Ovary (tissue), 9 donors: Measurements from ENCODE around the gene MRFAP1L1. TPM values are rescaled to one million over a fixed set of nuclear protein-coding genes. Genes with fewer than 3 reads are reported as not detected.
A peak's percentile ranks its signal among the peaks of the same experiment; 100 is the strongest.
"Not testable (repeated sequence)": the region's sequence is repeated elsewhere in the genome, so short reads cannot be mapped to it uniquely, and the experiment has no call there.

ENCODE experiments used
- DNase-seq, 5 donors: peaks; one replicate each; pipeline ENCODE4 v3.0.0-alpha.2; 2019 to 2020
- H3K27ac ChIP-seq, 2 donors: fragments of 200-600 bp; one replicate each; pipeline versions ENCODE4 v1.5.1 to v1.8.0; 2019 to 2022
- H3K27me3 ChIP-seq: fragments of 200-600 bp; one replicate; pipeline ENCODE4 v1.8.0; 2022
- H3K36me3 ChIP-seq: fragments of 200-600 bp; sonication (generic); one replicate; pipeline ENCODE4 v1.5.1; 2019
- H3K4me1 ChIP-seq: one replicate; pipeline ENCODE4 v1.8.1; 2013; ENCODE audit warnings: mild to moderate bottlenecking, moderate library complexity; ENCODE audit not compliant: insufficient read depth
- H3K4me3 ChIP-seq: fragments of 200-600 bp; sonication (generic); one replicate; pipeline ENCODE4 v1.5.1; 2017
- H3K9me3 ChIP-seq, 2 donors: fragments of 200-600 bp in 1 of 2; sonication (generic) in 1 of 2; one replicate each; pipeline versions ENCODE4 v1.5.1 to v1.8.1; 2013 to 2019; ENCODE audit warnings: mild to moderate bottlenecking in 1 of 2, moderate library complexity in 1 of 2
- EP300 ChIP-seq: sonication (generic); formaldehyde crosslinking; IDR thresholded peaks from one replicate; pipeline ENCODE4 v1.6.1; 2017; ENCODE audit warnings: antibody characterized with exemption
- POLR2A ChIP-seq: fragments of 450-650 bp; IDR thresholded peaks from one replicate; pipeline ENCODE4 v1.6.1; 2017; ENCODE audit warnings: antibody characterized with exemption, mild to moderate bottlenecking, moderate library complexity
- WGBS, 3 donors: extraction: QIAGEN DNeasy Blood & Tissue Kit in 1 of 3; methylation state at CpG; one replicate each; pipeline versions ENCODE4 v1.1.5 to v1.1.7; 2013 to 2017; 5-methylcytosine and 5-hydroxymethylcytosine counted together
- intact Hi-C, 4 donors: fragments of 100-400 bp; cut with DNase I; formaldehyde crosslinking; loops; one replicate each; pipeline versions ENCODE4 v1.11.0 to v1.15.1; 2022 to 2023
- polyA plus RNA-seq, 2 donors: library from polyadenylated mRNA; stranded (reverse); fragments of 200-250 nt in 1 of 2; fragments of 350-450 nt in 1 of 2; fragmentation: Illumina TruSeq in 1 of 2; extraction: RNeasy Lipid Tissue Mini Kit (QIAGEN cat#74804) in 1 of 2; gene quantifications; one replicate each; pipeline ENCODE4 v1.2.3, GENCODE V29; 2013 to 2014
- total RNA-seq, 7 donors: library from RNA; depleted of rRNA in 2 of 7; stranded (reverse); fragments of >200 nt in 2 of 7; fragmentation: NEBNext Ultra II Directional in 3 of 7; extraction: Animal tissue kit (Norgen Biotek cat#: 25700) in 3 of 7; gene quantifications; one replicate each; pipeline versions ENCODE4 v1.1.0 to v1.2.4, GENCODE V29; 2016 to 2023
- TF ChIP-seq, protein P1 (sequence below), 3 donors: fragments of 450-650 bp in 2 of 3; fragments of 200-600 bp in 1 of 3; IDR thresholded peaks; one replicate each; pipeline versions ENCODE4 v1.5.1 to v1.8.0; 2016 to 2022; ENCODE audit warnings: antibody characterized with exemption in 3 of 3, mild to moderate bottlenecking in 1 of 3
- donor health status: DM: no; HTN: no; CAD: no; lungs with moderate emphysema.
- donor health status: DM: no; HTN: no; CAD: no.
- donor health status: Bipolar disorder and iron deficiency.
- donor health status: DM: yes; HTN: yes; CAD: no.
- donor health status: DM: no; HTN: no; CAD: no.
- donor health status: DM: yes; HTN: yes; CAD: no.

The MRFAP1L1 gene
- total and polyA plus RNA-seq, 9 donors = 59.3 to 80.6 (median 65.3) TPM

GRCh38 chr4:6680372-6681034 lies 29.2 kb downstream of the MRFAP1L1 start:
- intact Hi-C loops = no loop called here
- DNase-seq = no peak
- Histone ChIP-seq H3K27ac (no peak overlapping the region), H3K36me3 (no peaks in the 10 kb centered on the region), H3K4me1 (peaks cover 10% of the 10 kb centered on the region), H3K9me3 (no peaks in the 10 kb centered on the region), H3K4me3 (no peak overlapping the region), H3K27me3 (no peaks in the 10 kb centered on the region)
- WGBS, 3 donors = 79 to 82% (median 80%) methylated on average over 10 of the region's 10 CpGs
- TF ChIP-seq POLR2A (no peak), EP300 (no peak)
- TF ChIP-seq, protein P1, sequence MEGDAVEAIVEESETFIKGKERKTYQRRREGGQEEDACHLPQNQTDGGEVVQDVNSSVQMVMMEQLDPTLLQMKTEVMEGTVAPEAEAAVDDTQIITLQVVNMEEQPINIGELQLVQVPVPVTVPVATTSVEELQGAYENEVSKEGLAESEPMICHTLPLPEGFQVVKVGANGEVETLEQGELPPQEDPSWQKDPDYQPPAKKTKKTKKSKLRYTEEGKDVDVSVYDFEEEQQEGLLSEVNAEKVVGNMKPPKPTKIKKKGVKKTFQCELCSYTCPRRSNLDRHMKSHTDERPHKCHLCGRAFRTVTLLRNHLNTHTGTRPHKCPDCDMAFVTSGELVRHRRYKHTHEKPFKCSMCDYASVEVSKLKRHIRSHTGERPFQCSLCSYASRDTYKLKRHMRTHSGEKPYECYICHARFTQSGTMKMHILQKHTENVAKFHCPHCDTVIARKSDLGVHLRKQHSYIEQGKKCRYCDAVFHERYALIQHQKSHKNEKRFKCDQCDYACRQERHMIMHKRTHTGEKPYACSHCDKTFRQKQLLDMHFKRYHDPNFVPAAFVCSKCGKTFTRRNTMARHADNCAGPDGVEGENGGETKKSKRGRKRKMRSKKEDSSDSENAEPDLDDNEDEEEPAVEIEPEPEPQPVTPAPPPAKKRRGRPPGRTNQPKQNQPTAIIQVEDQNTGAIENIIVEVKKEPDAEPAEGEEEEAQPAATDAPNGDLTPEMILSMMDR (IDR thresholded peaks at IDR 0.05) = no peak

DNA sequence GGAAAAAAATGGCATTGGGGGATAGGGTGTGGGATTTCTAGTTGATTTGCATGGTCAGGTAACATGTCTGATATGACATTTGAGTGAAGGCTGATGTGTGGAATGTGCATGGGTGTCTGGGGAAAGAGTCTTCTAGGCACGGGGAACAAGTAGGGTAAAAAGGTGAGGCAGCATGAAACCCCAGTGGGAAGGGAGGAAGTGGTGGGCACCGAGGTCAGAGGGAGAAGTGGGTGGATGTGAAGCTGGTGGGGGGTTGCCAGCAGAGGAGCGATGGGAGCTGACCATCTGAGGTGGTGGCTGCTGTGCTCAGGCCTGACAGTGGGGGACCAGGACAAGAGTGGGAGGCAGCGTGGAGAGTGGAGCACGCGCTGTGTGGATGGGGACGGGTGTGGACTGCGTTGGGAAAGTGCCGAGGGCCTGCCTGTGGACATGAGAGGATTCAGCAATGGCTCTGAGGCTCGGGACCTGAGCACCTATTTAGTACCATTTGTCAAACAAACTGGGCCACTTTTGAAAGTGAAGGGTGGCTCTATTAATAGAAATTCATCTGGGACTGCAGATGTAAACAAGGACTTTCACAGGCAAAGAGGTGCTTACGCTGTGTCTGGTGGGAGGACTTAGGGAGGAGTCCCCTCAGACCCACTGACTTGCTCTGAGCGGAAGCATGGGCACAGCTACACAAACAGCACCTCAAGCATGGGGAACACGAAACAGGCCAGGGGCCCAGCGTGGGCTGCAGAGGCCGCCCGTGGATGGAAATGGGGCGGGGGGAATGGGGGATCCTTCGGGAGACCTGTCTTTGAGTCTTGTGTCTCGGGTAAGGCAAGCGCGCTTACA lies 32.7 kb downstream of the MRFAP1L1 start:
- intact Hi-C loops = no loop called here
- TF ChIP-seq POLR2A (no peak), EP300 (no peak)
- TF ChIP-seq, protein P1 (IDR thresholded peaks at IDR 0.05) = no peak
- H3K9me3 ChIP-seq = no peaks in the 10 kb centered on the region
- DNase-seq = no peak
- WGBS, 3 donors = 89 to 91% (median 91%) methylated on average over 21 of the region's 21 CpGs
- no peaks in the 10 kb centered on the region for H3K36me3 ChIP-seq
- H3K27me3 ChIP-seq = no peaks in the 10 kb centered on the region
- H3K27ac ChIP-seq = no peak overlapping the region
- H3K4me3 ChIP-seq = no peak overlapping the region
- H3K4me1 ChIP-seq = peaks cover 19% of the 10 kb centered on the region

- peak overlapping the region; percentile 43 to 79 for H3K27ac ChIP-seq
- peaks cover 19% of the 10 kb centered on the region for H3K4me1 ChIP-seq
- H3K36me3 ChIP-seq = no peaks in the 10 kb centered on the region
- TF ChIP-seq EP300 (no peak), POLR2A (no peak)
- TF ChIP-seq, protein P1 (IDR thresholded peaks at IDR 0.05) = no peak
- H3K4me3 ChIP-seq = peak overlapping the region; percentile 81
- no peaks in the 10 kb centered on the region for H3K9me3 ChIP-seq
- DNase-seq = no peak
- H3K27me3 ChIP-seq = no peaks in the 10 kb centered on the region
- intact Hi-C loops = no loop called here
- WGBS, 3 donors = 3 to 5% (median 4%) methylated on average over 40 of the region's 40 CpGs
Observed at GRCh38 chr4:6674500-6675149, 35.0 kb downstream of the MRFAP1L1 start.

- intact Hi-C loops = no loop called here
Observed at GRCh38 chr4:6673660-6674499, 35.8 kb downstream of the MRFAP1L1 start.

GRCh38 chr4:6673191-6673659 lies 36.4 kb downstream of the MRFAP1L1 start:
- Histone ChIP-seq H3K4me3 (peak overlapping the region; percentile 81), H3K4me1 (peaks cover 19% of the 10 kb centered on the region), H3K27ac (peak overlapping the region in 1 of 2 donors; percentile 79)
- WGBS, 3 donors = 15 to 36% (median 29%) methylated on average over 14 of the region's 14 CpGs
- H3K27me3 ChIP-seq, intact Hi-C loops, H3K9me3 ChIP-seq, H3K36me3 ChIP-seq: not testable (repeated sequence)
- DNase-seq = peak in 1 of 5 donors; percentile 52

More at GRCh38 chr4:6673660-6674499, 35.8 kb downstream of the MRFAP1L1 start:
- Histone ChIP-seq H3K36me3 (no peaks in the 10 kb centered on the region), H3K4me3 (peak overlapping the region; percentile 81), H3K27me3 (no peaks in the 10 kb centered on the region), H3K27ac (peak overlapping the region; percentile 43 to 79), H3K4me1 (peaks cover 19% of the 10 kb centered on the region), H3K9me3 (no peaks in the 10 kb centered on the region)
- TF ChIP-seq POLR2A = no peak
- no peak for TF ChIP-seq EP300
- TF ChIP-seq, protein P1 (IDR thresholded peaks at IDR 0.05) = no peak
- DNase-seq = peak; percentile 95 to 97 (median 95)
- WGBS, 3 donors = 0 to 1% (median 1%) methylated on average over 78 to 89 of the region's 89 CpGs

GRCh38 chr4:6672541-6673190 lies 37.0 kb downstream of the MRFAP1L1 start:
- DNase-seq = peak in 2 of 5 donors; percentile 45 to 46
- H3K9me3 ChIP-seq, H3K27me3 ChIP-seq, H3K27ac ChIP-seq, H3K4me3 ChIP-seq, H3K36me3 ChIP-seq, intact Hi-C loops: not testable (repeated sequence)
- peaks cover 19% of the 10 kb centered on the region for H3K4me1 ChIP-seq
- WGBS, 3 donors = 94 to 97% (median 95%) methylated on average over 33 to 34 of the region's 34 CpGs
